Ovary (tissue), 3 donors: ENCODE data around the gene SHC3.

Source experiments
- CTCF ChIP-seq, 3 donors: fragments of 450-650 bp in 2 of 3; fragments of 200-600 bp in 1 of 3; IDR thresholded peaks; one replicate each; pipeline versions ENCODE4 v1.5.1 to v1.8.0; 2016 to 2022; ENCODE audit warnings: antibody characterized with exemption in 3 of 3, mild to moderate bottlenecking in 1 of 3
- EP300 ChIP-seq: sonication (generic); formaldehyde crosslinking; IDR thresholded peaks from one replicate; pipeline ENCODE4 v1.6.1; 2017; ENCODE audit warnings: antibody characterized with exemption
- POLR2A ChIP-seq: fragments of 450-650 bp; IDR thresholded peaks from one replicate; pipeline ENCODE4 v1.6.1; 2017; ENCODE audit warnings: antibody characterized with exemption, mild to moderate bottlenecking, moderate library complexity
- donor health status: DM: no; HTN: no; CAD: no.

GRCh38 chr9:89167788-89168187, 10.8 kb downstream of the SHC3 start:
- no peak for TF ChIP-seq POLR2A
- no peak for TF ChIP-seq CTCF (IDR thresholded peaks at IDR 0.05)
- TF ChIP-seq EP300, result no peak
